ENCODE results near the gene PAPPA2.

- TF ChIP-seq SRF (CRISPR knock-in tag; IDR thresholded peaks at IDR 0.05) (no peak), FOXP4 (CRISPR knock-in tag; IDR thresholded peaks at IDR 0.05; ENCODE audit: borderline replicate concordance) (no peak), JUN (IDR thresholded peaks at IDR 0.05; ENCODE audit: borderline replicate concordance, low read depth, low read length) (no peak), JUN (CRISPR knock-in tag; IDR thresholded peaks at IDR 0.05; ENCODE audit: borderline replicate concordance) (no peak), CREB5 (CRISPR knock-in tag; IDR thresholded peaks at IDR 0.05) (no peak), KLF6 (CRISPR knock-in tag; IDR thresholded peaks at IDR 0.05; ENCODE audit: borderline replicate concordance) (no peak), SMARCB1 (IDR thresholded peaks at IDR 0.05; ENCODE audit: insufficient read length, low read depth) (no peak), RNF2 (IDR thresholded peaks at IDR 0.05) (no peak), SMARCC2 (IDR thresholded peaks at IDR 0.05; ENCODE audit: low read depth) (no peak), HIVEP1 (CRISPR knock-in tag; IDR thresholded peaks at IDR 0.05) (no peak), MAFF (IDR thresholded peaks at IDR 0.05; ENCODE audit: low read length) (no peak)
- TF ChIP-seq, protein P1, sequence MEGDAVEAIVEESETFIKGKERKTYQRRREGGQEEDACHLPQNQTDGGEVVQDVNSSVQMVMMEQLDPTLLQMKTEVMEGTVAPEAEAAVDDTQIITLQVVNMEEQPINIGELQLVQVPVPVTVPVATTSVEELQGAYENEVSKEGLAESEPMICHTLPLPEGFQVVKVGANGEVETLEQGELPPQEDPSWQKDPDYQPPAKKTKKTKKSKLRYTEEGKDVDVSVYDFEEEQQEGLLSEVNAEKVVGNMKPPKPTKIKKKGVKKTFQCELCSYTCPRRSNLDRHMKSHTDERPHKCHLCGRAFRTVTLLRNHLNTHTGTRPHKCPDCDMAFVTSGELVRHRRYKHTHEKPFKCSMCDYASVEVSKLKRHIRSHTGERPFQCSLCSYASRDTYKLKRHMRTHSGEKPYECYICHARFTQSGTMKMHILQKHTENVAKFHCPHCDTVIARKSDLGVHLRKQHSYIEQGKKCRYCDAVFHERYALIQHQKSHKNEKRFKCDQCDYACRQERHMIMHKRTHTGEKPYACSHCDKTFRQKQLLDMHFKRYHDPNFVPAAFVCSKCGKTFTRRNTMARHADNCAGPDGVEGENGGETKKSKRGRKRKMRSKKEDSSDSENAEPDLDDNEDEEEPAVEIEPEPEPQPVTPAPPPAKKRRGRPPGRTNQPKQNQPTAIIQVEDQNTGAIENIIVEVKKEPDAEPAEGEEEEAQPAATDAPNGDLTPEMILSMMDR (IDR thresholded peaks at IDR 0.05 in 2 of 3, conservative IDR thresholded peaks at IDR 0.05 in 1 of 3; ENCODE audit: insufficient read depth in 2 of 3, low read depth in 1 of 3, low read length in 3 of 3): no peak
Observed at GRCh38 chr1:176736015-176736414, 273.0 kb downstream of the PAPPA2 start.
